NCI-H446 (cell line): ENCODE data around the gene RAD21L1.
"Not testable (repeated sequence)": the region's sequence is repeated elsewhere in the genome, so short reads cannot be mapped to it uniquely, and the experiment has no call there.

ENCODE experiments used
- DNase-seq, 2 experiments: peaks; one replicate each; lab custom pipeline; 2025; lab: John Stamatoyannopoulos, UW

Gene RAD21L1

DNA sequence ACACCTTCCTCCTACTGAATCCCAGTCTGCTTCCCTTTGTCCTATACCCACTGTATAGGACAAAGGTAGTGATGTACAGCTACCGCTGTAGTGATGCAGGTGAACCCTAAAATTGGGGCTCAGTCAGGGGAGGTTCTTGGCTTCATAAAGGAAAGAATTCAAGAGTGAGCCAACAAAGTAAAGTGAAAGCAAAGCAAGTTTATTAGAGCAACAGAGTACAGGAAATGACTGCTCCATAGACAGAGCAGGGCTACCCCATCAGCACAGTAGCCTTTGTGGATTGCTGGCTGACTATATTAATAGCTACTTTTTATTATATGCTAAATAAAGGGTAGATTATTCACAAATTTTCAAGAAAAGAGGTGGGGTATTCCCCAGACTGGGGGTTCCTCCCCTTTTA, 25.9 kb upstream of the RAD21L1 start:
- DNase-seq, result no peak

DNA sequence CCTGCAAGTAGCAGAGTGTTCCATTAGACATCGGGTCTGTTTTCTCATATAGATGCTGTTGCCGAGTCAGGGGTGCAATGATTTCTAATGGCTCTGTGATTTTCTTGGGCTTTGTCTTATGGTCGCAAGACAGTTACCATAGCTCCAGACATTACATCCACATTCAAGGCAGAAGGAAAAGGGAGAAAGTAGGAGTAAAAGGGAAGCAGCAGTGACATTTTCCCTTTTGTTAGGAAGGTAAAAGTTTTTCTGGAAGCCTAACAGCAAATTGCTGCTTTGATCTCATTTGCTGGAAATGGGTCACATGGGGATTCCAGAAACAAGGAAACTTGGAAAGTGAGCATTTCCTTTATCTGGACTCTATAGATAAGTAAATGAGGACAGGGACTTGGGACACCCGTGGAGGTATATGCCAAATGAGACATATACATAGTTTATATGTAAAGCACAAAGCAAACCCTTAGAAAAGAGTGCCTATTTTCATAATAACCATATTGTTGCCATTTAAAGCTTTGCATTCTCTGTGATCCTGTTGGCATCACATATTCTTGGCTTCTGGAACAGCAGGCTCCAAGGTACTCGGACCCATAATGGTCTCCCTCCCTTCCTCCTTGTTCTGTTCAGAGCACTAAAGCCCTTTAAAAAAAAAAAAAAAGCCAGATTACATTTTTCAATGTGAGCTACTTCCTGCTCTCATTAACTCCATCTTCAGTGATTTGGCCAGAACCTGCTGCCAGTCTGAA, 22.9 kb upstream of the RAD21L1 start, which contains the start of gene C20orf202:
Gene C20orf202, plus strand, starts transcription at position 693 of the 743 bp plus-strand sequence. CDS start 132 bp downstream, outside the sequence.
- DNase-seq, result no peak

DNA sequence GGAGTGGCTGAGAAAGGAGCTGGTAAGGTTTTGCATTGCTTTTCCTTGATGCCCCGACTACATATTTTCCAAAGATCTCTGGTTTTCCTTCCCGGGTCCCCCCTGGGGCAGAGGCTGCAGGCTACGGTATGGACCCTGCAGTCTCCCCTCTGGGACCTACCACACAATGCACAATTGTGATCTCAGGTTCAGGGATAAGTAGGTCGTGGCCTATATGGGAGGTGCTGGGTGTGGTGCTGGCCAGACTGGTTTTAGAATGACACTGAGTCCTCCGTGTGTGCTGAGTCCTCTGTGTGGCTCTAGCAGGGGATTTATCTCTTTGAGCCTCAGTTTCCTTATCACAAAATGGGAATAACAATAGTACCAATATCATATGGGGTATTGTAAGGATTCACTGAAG, 22.2 kb upstream of the RAD21L1 start:
- DNase-seq, result no peak

DNA sequence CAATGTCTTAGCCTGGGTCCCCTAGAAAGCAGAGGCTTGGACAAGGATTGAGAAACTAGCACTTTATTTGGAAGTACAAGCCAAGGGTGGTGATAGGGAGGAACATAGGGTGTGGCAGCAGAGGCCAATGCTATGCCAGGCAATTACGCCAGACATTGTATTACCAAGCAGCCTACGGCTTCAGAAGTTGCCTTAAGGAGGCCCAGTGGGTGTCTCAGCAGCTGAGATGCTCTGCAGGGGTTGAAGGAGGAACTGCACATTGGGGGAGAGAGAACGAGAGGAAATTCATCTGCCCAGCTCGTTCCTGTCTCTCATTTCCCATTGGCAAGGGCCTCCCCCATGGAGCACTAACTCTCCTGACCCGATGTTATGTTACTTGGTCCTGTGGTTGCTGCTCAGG, 21.7 kb upstream of the RAD21L1 start:
- no peak for DNase-seq

DNA sequence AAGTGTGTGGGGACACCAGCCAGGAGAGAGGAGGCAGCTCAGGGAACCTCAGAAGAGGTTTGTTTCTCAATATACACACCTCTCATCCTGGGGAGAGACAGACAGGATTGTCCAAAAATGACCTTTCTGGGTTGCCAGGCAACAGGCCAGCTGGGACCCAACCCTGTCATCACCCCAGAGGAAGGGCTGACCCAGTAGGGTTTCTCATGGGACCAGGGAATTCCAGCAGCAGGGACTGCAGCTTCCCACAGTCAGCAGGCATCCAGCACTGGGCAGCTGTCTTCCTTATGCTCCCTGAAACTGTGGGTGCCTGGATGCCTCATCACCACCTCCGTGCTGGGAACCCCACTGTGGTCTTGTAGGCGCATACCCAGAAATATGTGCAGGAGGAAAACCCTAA, 21.3 kb upstream of the RAD21L1 start:
- no peak for DNase-seq

DNA sequence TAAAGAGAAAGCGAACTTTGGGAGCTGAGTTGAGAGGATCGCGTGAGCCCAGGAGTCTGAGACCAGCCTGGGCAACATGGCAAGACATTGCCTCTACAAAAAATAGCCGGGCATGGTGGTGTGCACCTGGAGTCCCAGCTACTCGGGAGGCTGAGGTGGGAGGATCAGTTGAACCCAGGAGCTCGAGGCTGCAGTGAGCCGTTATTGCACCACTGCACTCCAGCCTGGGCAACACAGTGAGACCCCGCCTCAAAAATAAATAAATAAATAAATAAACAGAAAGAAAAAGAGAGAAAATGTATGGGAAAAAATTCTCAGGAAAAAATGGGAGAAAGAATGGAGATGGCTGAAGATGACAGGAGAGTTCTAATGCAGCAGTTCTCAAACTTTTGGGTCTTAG, 20.0 kb upstream of the RAD21L1 start:
- DNase-seq, result no peak

DNA sequence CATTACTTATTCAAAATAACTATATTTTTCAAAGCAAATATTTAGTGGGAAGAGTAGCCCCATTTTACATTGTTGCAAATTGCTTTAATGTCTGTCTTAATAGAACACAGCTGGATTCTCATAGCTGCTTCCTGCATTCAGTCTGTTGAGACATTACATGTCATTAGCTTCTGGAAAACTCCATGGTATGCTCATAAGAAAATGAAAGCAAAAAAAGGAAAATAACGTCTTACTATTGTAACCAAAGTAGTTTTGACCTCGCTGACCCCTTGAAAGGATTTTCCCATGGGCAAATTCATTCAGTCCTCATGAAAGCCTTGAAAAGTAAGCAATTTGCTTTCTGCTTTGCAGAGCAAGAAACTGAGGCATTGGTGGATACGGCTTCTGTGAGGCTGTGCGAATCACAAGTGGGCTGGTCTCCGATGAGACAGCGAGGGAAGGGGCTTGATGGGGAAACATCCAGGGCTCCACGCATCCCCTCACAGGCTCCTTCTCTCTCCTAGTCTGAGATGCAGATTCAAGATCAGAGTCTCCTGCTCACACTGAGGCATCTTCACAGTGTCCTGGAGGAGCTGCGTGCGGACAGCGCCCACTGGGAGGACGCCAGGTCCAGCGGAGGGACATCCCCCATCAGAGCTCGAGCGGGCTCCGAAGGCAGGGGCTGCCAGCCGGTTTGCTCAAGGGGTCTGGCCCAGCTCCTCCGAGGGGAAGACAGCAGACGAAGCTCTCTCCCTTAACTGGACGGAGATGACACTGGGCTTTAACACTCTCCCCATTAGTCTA, 19.3 kb upstream of the RAD21L1 start:
- no peak for DNase-seq

DNA sequence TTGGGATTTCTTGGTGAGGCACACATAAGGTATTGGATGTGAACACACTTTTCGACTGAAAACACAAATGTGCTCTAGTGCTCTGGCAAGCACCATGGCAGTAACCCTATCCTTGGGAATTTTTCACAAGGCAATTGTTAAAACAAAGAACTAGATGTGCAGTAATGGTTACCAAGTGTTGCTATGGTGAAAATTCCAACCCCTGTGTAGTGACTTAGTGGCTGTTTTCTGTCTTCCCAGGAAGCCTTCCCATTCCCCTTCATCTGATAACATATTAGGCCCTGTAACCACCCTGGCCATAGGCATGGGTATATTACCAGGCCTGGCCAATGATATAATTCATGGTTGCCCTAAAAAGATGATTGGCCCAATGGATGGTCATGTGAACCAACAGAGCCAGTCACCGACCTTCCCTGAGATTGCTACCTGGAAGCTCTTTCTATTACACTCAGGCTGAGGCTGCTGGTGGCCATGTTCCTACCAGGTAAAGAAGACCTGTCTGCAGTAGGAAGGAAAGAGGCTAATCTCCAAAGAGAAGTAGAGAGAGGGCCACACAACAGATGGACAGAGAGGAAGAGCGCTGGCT, 18.5 kb upstream of the RAD21L1 start:
- DNase-seq, result no peak

DNA sequence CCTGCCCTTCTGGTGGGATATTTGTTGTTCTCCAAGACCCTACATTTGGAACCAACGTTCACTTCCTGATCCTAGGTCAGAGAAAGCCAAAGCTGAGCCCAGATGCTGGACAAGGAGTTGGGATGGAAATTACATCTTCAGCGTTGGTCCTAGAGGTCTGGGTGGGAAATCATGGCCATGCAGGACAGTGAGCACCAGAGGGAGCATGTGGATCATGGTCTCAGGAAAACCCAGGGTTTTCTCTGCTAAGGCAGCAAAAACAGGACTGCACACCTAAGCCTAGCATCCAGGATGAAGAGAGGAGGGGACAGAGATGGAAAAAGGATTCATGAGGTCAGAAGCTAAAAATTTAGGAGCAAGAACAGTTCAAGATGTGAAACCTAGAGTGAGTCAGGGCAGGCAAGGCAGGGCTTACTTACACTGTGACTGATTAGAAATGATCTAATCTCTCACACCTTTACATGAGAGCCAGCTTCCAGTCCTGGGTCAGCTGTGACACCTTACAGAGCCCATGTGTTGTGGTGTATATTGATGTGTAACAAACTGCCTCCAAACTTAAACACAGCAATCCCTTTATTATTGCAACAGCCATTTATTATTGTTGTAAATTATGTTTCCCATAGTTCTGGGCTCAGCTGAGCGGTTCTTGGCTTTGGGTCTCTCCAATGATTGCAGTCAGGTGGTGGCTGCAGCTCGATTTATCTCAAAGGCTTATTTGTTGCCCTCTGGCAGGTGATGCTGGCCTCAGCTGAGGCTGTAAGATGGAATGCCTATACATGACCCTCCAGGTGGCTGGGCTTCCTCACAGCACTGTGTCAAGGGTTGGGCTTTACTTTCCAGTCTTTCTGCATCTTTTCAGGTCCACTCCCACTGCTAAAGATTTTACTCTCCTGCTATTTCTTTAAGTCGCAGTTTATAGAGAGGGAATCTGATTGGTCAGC, 16.1 kb upstream of the RAD21L1 start:
- no peak for DNase-seq

DNA sequence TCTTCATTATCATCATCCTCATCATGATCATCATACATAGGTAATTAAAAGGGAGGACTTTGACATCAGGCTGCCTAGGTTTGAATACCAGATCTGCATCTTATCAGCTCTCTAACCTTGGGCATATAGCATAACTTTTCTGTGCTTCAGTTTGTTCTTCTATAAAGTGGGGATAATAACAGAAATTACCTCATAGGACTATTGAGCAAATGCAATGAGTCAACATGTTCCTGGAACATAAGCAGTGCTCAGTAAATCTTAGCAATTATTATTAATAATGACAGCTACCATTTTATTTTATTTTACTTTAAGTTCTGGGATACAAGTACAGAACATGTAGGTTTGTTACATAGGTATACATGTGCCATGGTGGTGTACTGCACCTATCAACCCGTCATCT, 15.3 kb upstream of the RAD21L1 start:
- DNase-seq, result no peak

DNA sequence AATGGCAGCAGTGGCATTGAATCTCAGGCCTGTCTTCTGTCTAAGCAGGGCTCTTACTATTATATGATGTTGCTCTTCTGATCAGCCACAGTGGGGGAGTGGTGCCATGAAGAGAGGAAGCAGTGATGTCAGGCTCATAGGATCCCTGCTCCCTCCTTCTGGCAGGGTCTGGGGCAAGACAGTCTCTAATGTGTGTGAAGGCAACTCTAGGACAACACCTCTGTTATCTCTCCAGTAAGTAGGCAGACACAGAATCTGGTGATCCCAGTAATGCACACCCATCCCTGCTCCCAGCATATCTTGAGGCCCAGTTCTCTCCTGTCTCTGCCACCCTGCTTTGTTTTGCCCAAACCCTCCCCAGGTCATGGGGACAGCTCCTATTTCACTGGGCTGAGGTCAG, 13.8 kb upstream of the RAD21L1 start:
- no peak for DNase-seq

DNA sequence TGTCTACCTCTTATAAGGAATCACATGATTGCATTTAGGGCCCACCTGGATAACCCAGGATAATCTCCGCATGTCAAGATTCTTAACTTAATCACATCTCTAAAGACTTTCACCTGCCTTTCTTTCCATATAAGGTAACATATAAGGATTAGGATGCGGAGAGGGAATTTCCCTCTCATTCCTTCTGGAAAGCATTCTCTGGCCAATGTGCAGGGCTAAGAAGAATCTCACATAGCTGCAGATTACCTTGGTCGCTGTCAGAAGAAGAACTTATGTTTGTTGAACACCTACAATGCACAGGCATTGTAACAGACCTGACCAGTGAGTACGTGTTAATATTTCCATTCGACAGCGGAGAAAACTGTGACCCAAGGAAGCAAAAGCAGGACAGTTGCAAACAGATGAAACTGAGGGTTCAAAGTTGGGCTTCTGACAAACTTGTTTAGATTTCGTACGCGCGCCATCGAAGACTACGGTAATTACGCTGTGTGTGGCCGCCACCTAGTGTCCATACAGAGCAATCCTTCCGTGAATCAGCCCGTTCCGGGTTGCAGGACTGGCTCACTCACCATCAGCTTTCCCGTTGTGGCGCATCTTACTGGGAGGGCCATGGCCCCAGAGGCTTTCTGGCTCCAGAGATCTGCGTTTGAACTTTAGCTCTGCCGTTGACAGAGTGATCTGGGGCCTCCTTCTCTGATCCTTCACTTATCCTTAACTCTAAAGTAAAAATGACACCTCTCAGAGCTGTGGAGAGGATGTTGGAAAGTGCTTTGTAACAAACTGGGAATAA, 13.0 kb upstream of the RAD21L1 start:
- DNase-seq, result peak; percentile 38 to 70

DNA sequence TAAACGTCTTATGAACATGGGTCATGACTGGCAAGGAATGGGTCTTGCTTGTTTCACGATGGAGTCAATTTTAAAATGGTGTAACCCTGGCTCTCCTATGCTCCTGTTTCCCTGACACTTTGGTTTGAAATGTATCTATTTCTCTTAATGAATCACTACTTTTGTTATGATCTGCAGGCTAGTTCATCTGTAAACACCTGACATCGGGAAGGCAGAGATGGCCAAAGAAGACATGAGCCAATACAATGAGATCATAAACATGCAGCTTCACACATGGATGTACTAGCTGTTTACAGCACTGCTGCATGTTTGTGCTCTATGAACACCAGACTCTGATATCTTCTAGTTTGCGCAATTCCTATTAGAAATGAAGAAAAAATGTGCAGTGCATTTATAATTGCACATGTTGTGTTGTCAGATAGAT, 11.0 kb upstream of the RAD21L1 start:
- DNase-seq, result no peak

DNA sequence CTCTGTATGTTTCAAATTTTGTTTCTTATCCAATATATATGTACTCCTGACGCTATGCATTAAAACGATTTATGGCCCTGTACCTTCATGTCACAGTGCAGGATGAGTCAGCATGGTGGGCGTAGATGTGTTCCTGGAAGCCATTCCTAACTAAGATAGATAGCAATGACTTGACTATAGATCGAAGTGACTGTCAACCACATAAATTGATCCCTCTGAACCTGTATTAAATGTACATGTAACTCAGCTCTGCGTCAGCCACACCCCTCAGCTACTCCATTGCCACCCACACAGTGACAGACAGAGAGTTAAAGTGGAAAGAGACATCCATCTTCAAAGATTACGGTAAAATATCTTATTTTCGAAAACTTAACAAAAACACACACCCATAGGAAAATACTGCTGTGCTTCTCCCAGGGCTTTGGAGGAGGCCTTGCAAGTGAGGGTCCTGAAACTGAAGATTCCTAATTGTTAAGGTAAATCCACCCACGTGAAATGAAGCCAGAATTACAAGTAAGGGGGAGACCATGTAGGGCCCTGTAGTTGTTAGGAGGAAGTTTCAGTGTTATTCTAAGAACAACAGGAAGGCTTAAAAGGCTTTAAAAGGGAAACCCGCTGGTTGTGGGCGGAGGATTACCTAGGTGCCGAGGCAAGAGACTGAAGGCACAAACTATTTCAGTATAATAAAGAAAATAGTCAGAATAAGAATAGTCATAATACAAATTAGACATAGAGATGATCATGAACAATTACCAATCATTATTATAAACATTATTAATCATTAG, 10.3 kb upstream of the RAD21L1 start:
- no peak for DNase-seq

DNA sequence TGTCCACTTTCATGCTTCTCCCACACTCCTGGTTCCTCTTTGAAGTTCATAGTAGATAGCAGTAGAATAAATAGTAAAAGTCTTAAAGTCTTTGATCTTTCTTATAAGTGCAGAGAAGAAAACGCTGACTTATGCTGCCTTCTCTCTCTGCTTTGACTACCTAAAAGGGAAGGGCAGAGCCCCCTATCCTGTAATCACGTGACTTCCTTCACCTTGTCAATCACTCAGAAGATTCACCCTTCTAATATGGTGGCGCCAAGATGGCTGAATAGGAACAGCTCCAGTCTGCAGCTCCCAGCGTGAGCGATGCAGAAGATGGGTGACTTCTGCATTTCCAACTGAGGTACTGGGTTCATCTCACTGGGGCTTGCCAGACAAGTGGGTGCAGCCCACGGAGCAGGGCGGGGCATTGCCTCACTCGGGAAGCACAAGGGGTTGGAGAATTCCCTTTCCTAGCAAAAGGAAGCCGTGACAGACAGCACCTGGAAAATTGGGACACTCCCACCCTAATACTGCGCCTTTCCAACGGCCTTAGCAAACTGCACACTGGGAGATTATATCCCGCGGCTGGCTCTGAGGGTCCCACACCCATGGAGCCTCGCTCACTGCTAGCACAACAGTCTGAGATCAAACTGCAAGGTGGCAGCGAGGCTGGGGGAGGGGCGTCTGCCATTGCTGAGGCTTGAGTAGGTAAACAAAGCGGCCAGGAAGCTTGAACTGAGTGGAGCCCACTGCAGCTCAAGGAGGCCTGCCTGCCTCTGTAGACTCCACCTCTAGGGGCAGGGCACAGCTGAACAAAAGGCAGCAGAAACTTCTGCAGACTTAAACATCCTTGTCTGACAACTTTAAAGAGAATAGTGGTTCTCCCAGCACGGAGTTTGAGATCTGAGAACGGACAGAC, 9.1 kb upstream of the RAD21L1 start:
- not testable (repeated sequence) for DNase-seq

DNA sequence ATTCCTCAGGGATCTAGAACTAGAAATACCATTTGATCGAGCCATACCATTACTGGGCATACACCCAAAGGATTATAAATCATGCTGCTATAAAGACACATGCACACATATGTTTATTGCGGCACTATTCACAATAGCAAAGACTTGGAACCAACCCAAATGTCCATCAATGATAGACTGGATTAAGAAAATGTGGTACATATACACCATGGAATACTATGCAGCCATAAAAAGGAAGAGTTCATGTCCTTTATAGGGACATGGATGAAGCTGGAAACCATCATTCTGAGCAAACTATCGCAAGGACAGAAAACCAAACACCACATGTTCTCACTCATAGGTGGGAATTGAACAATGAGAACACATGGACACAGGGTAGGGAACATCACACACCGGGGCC, 3.1 kb upstream of the RAD21L1 start:
- not testable (repeated sequence) for DNase-seq

DNA sequence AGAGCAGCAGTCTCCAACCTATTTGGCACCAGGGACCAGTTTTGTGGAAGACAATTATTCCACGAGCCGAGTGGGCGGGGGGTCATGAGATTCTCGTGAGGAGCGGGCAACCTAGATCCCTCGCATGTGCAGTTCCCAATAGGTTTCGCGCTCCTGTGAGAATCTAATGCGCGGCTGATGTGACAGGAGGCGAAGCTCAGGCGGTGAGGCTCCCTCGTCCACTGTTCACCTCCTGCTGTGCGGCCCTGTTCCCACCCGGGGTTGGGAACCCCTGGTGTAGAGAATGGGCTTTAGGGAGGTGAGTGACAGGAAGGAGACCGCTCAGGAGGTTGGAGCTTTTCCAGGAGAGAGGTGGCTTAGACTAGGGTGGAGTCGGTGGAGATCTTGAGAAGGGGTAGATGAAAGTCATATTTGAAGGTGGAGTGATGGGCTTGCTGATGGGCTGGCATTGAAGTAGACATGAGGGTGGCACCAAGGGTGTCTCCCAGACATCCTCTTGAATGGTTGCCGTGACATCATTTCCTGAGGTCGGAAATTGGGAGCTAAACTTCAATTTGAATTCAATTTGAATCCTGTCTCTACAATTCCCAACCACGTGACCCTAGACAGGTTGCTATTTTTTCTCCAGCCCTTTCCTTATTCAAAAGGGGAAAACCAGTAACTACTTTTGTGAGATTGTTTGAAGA, 1.5 kb upstream of the RAD21L1 start:
- DNase-seq, result no peak

DNA sequence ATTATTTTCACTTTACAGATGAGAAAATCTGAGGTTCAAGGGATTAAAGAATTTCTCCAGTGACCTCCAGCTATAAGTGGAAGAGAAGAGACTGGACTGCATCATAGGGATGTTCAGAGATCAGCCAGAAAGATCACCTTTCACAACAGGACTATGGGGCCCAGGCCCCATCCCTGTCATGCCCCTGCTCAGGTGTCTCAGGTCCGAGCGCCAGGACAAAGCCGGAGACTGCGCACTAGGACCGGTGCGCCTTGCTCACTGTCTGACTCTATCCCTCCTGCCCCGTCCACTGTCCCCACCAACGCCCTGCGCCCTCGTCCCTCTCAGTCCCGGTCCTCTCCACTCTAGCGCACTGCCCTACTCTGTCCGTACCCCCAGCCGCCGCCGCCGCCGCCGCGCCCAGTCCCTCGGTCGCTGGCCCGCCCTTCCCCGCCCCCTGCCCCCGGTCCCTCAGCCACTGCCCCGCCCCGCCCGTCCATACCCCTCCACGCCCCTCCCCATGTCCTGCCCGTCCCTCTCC, 521 bp upstream of the RAD21L1 start:
- DNase-seq, result no peak
